ENCODE measurements around the gene RAPGEF4. TPM values are rescaled to one million over a fixed set of nuclear protein-coding genes. Genes with fewer than 3 reads are reported as not detected.

RAPGEF4 gene
- total and polyA plus RNA-seq, 2 of the 13 experiments (the other 11 are each of a cell fraction or from before 2014, with no cell fraction given) = 0.78 to 0.91 TPM

GRCh38 chr2:172968061-172968469, 232.4 kb downstream of the RAPGEF4 start (continued):
- TF ChIP-seq ZBTB39 (CRISPR knock-in tag; IDR thresholded peaks at IDR 0.05) (no peak), CENPX (CRISPR knock-in tag; IDR thresholded peaks at IDR 0.05) (no peak), HNRNPLL (IDR thresholded peaks at IDR 0.05; ENCODE audit: low read depth, low read length, poor library complexity, severe bottlenecking) (no peak), TARDBP (CRISPR knock-in tag; IDR thresholded peaks at IDR 0.05) (peak; percentile 12; the same call in 1 of the 2 replicates), ZNF891 (CRISPR knock-in tag; IDR thresholded peaks at IDR 0.05) (no peak), SAP130 (CRISPR knock-in tag; IDR thresholded peaks at IDR 0.05; ENCODE audit: low read depth) (0 out of 2 replicates have a peak, but pooled peaks have one; percentile 2), IKZF5 (CRISPR knock-in tag; IDR thresholded peaks at IDR 0.05) (no peak), BORCS8-MEF2B (CRISPR knock-in tag; IDR thresholded peaks at IDR 0.05) (0 out of 2 replicates have a peak, but pooled peaks have one; percentile 8), NFIC (IDR thresholded peaks at IDR 0.05; ENCODE audit: low read length) (0 out of 2 replicates have a peak, but pooled peaks have one; percentile 17)
- TF ChIP-seq, protein P1, sequence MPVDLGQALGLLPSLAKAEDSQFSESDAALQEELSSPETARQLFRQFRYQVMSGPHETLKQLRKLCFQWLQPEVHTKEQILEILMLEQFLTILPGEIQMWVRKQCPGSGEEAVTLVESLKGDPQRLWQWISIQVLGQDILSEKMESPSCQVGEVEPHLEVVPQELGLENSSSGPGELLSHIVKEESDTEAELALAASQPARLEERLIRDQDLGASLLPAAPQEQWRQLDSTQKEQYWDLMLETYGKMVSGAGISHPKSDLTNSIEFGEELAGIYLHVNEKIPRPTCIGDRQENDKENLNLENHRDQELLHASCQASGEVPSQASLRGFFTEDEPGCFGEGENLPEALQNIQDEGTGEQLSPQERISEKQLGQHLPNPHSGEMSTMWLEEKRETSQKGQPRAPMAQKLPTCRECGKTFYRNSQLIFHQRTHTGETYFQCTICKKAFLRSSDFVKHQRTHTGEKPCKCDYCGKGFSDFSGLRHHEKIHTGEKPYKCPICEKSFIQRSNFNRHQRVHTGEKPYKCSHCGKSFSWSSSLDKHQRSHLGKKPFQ (CRISPR knock-in tag; IDR thresholded peaks at IDR 0.05; ENCODE audit: insufficient replicate concordance) = no peak
- TF ChIP-seq, protein P2, sequence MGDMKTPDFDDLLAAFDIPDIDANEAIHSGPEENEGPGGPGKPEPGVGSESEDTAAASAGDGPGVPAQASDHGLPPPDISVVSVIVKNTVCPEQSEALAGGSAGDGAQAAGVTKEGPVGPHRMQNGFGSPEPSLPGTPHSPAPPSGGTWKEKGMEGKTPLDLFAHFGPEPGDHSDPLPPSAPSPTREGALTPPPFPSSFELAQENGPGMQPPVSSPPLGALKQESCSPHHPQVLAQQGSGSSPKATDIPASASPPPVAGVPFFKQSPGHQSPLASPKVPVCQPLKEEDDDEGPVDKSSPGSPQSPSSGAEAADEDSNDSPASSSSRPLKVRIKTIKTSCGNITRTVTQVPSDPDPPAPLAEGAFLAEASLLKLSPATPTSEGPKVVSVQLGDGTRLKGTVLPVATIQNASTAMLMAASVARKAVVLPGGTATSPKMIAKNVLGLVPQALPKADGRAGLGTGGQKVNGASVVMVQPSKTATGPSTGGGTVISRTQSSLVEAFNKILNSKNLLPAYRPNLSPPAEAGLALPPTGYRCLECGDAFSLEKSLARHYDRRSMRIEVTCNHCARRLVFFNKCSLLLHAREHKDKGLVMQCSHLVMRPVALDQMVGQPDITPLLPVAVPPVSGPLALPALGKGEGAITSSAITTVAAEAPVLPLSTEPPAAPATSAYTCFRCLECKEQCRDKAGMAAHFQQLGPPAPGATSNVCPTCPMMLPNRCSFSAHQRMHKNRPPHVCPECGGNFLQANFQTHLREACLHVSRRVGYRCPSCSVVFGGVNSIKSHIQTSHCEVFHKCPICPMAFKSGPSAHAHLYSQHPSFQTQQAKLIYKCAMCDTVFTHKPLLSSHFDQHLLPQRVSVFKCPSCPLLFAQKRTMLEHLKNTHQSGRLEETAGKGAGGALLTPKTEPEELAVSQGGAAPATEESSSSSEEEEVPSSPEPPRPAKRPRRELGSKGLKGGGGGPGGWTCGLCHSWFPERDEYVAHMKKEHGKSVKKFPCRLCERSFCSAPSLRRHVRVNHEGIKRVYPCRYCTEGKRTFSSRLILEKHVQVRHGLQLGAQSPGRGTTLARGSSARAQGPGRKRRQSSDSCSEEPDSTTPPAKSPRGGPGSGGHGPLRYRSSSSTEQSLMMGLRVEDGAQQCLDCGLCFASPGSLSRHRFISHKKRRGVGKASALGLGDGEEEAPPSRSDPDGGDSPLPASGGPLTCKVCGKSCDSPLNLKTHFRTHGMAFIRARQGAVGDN (CRISPR knock-in tag; IDR thresholded peaks at IDR 0.05) = no peak

Data from HepG2 (cell line).